Measurements from ENCODE around the gene GAB3. TPM values are rescaled to one million over a fixed set of nuclear protein-coding genes. Genes with fewer than 3 reads are reported as not detected.
"Not testable (repeated sequence)": the region's sequence is repeated elsewhere in the genome, so short reads cannot be mapped to it uniquely, and the experiment has no call there.

The GAB3 gene
- total and polyA plus RNA-seq, 12 donors: 1.9 to 11.8 (median 5.0) TPM

DNA sequence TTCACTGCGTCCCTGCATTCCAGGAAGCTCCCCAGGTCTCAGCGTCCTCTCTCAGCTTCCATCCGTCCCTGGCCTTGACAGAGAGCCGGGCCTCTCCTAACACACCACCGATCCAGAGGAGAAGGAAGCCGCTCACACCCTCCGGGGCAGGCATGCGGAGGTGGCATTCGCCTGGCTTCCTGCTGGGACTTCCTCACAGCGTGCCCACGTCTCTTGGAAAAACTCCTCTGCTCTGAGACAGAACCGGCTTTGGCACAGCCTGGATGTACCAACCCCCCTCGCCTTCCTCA, 100.7 kb downstream of the GAB3 start:
- Histone ChIP-seq H3K9me3 (replicated peaks in 1 of 3) (no peaks in the 10 kb centered on the region), H3K4me3 (no peak overlapping the region), H3K36me3 (replicated peaks in 1 of 2) (no peaks in the 10 kb centered on the region), H3K4me1 (replicated peaks in 1 of 2) (no peaks in the 10 kb centered on the region), H3K27ac (peak overlapping the region in 1 of 5 donors; percentile 5), H3K27me3 (peaks cover 5% of the 10 kb centered on the region)
- TF ChIP-seq, protein P1, sequence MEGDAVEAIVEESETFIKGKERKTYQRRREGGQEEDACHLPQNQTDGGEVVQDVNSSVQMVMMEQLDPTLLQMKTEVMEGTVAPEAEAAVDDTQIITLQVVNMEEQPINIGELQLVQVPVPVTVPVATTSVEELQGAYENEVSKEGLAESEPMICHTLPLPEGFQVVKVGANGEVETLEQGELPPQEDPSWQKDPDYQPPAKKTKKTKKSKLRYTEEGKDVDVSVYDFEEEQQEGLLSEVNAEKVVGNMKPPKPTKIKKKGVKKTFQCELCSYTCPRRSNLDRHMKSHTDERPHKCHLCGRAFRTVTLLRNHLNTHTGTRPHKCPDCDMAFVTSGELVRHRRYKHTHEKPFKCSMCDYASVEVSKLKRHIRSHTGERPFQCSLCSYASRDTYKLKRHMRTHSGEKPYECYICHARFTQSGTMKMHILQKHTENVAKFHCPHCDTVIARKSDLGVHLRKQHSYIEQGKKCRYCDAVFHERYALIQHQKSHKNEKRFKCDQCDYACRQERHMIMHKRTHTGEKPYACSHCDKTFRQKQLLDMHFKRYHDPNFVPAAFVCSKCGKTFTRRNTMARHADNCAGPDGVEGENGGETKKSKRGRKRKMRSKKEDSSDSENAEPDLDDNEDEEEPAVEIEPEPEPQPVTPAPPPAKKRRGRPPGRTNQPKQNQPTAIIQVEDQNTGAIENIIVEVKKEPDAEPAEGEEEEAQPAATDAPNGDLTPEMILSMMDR (IDR thresholded peaks at IDR 0.05): no peak
- TF ChIP-seq POLR2A (IDR thresholded peaks at IDR 0.05): no peak
- 41 to 68% (median 46%) methylated on average over 7 to 13 of the region's 13 CpGs for WGBS, 4 donors
- intact Hi-C loops (cut with DNase I): no loop called here
- DNase-seq: peak in 1 of 7 donors; percentile 3

DNA sequence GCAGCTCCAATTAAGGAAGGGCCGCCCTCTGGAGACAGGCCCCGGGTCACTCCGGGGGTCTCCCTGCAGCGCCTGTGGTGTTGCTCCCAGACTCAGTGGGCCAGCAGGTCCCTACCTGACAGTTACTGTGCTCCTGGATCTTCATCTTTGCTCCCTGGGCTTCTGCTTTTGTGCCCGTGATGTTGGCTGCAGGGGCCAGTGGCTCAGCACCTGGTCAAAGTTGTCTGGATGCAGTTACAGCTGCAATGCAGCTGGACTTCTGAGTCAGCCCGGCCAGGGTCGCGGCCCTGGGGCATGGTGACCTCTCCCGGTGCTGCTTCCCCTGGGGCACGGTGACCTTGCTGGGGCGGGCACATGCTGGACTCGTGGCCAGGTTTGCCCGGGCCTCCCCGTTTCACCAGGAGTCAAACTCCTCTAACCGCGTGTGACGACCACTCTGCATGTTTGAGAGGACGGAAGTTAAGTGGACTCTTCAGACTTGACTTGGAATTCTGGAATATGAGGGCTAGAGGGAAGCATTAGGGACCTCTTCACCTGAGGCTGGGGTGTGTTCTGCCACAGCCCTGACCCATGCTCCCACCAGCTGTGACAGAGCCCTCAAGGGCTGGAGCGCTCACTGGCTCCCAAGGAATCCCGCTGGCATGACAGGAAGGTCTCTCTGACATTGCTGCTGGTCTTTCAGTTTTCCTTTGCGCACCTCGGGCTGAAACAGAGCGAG, 101.2 kb downstream of the GAB3 start:
- H3K27me3 ChIP-seq: peaks cover 5% of the 10 kb centered on the region
- H3K27ac ChIP-seq: peak overlapping the region in 1 of 5 donors; percentile 5
- no peaks in the 10 kb centered on the region for H3K4me1 ChIP-seq (replicated peaks in 1 of 2)
- 20 to 70% (median 57%) methylated on average over 1 to 23 of the region's 23 CpGs for WGBS, 4 donors
- H3K9me3 ChIP-seq (replicated peaks in 1 of 3): no peaks in the 10 kb centered on the region
- no peak overlapping the region for H3K4me3 ChIP-seq
- intact Hi-C loops (cut with DNase I): no loop called here
- DNase-seq: peak in 2 of 7 donors; percentile 7 to 35
- no peaks in the 10 kb centered on the region for H3K36me3 ChIP-seq (replicated peaks in 1 of 2)
- TF ChIP-seq, protein P1 (IDR thresholded peaks at IDR 0.05): no peak
- TF ChIP-seq POLR2A (IDR thresholded peaks at IDR 0.05): no peak

DNA sequence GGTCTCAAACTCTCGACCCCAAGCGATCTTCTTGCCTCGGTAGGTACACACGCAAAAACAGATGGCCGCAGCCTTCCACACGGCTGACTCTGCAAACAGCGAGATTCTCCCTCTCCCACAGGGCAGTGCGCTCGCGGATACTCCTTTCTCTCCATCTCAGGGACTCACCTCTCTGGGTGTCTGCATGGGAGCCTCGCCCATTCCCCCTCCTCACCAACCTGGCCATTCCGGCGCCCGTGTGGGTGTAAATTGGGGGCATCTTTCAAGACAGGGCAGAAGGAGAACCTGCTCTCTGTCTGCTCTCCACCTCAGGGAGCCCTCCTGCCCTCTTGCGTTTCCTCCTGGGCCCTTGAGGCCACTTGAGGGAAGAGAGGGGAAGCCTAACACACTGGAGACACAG, 101.9 kb downstream of the GAB3 start:
- TF ChIP-seq, protein P1 (IDR thresholded peaks at IDR 0.05): no peak
- no peak for TF ChIP-seq POLR2A (IDR thresholded peaks at IDR 0.05)
- DNase-seq: no peak
- intact Hi-C loops (cut with DNase I): no loop called here

DNA sequence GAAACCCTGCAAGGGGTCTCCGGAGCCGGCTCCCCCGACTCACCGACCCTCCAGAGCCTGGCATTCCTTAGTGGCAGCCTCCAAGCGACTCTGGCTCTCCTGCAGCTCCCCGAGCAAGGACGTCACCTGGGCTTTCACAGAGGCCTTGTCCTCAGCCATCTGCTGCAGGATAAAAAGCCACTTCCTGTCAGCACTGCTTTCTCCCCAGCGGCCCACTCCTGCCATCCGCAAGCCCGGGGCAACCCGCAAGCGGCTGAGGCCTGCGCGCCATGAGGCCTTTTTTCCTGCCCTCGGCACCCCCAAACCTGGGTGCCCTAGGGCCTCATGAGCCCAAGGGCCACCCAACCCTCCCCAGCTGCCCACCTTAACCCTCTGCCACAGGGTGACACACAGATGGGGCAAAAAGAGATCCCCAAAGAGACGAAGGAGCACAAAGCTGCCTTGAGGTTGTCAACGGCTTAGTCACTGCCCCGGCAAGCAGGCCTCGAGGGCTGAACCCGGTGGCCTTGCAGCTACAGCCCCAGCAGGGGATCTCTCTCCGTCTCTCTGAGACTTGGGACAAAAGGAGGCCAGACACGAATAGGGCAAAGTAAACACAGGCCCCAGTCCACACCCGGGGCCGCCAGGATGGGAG, 105.0 kb downstream of the GAB3 start:
- WGBS, 4 donors: 80% methylated on average over 3 of the region's 24 CpGs; no CpG with 5 or more reads in 3 of the 4 donors
- intact Hi-C loops (cut with DNase I); H3K27ac ChIP-seq; H3K36me3 ChIP-seq (replicated peaks in 1 of 2); DNase-seq; H3K9me3 ChIP-seq (replicated peaks in 1 of 3); H3K4me3 ChIP-seq; H3K4me1 ChIP-seq (replicated peaks in 1 of 2); H3K27me3 ChIP-seq: not testable (repeated sequence)

More for the DNA sequence above, 101.9 kb downstream of the GAB3 start:
- 79 to 95% (median 83%) methylated on average over 12 to 15 of the region's 15 CpGs for WGBS, 4 donors
- Histone ChIP-seq H3K4me3 (no peak overlapping the region), H3K36me3 (replicated peaks in 1 of 2) (no peaks in the 10 kb centered on the region), H3K27ac (no peak overlapping the region), H3K27me3 (peaks cover 5% of the 10 kb centered on the region), H3K9me3 (replicated peaks in 1 of 3) (no peaks in the 10 kb centered on the region), H3K4me1 (replicated peaks in 1 of 2) (no peaks in the 10 kb centered on the region)

DNA sequence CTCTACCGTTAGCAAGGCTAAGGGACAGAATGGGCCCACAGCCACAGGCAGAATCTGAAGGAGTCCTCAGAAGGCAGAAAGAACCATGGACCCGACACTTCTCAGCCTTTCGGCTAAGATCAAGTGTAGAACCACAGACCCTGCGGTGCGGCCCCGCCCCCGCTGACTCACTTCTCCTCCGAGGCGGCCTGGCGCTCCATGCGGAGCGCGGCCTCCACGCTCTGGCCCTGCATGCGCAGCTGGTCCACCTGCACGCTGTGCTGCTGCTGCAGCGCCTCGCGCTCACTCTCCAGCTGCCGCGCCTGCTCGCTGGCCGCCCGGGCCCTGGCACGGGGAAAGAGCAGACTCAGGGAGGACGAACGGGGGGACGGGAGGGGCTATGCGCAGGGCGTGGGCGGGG, 107.2 kb downstream of the GAB3 start:
- H3K27ac ChIP-seq; H3K4me1 ChIP-seq (replicated peaks in 1 of 2); DNase-seq; H3K9me3 ChIP-seq (replicated peaks in 1 of 3); intact Hi-C loops (cut with DNase I); H3K4me3 ChIP-seq; H3K36me3 ChIP-seq (replicated peaks in 1 of 2); H3K27me3 ChIP-seq: not testable (repeated sequence)
- 44% methylated on average over 3 of the region's 31 CpGs; no CpG with 5 or more reads in 3 of the 4 donors for WGBS, 4 donors

DNA sequence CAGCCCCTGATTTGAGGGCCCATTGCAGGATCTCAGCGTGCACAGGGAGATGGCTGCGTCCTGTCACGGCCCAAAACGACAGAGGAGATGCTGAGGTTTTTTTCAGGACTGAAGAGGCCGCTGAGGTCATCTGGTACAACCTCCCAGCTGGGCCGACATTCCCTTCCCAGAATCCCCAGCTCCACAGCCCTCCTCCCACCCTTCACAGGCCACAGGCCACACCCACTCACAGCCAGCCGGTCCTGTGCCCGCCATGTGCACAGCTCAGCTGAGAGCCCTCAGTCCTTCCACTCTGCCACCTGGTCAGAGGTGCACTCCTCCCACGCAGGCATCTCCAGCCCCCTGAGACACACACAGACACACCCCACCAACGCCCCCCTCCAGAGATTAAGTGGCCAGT, 109.1 kb downstream of the GAB3 start:
- H3K27ac ChIP-seq; H3K27me3 ChIP-seq; DNase-seq; H3K9me3 ChIP-seq (replicated peaks in 1 of 3); H3K4me1 ChIP-seq (replicated peaks in 1 of 2); H3K4me3 ChIP-seq; H3K36me3 ChIP-seq (replicated peaks in 1 of 2); intact Hi-C loops (cut with DNase I): not testable (repeated sequence)
- no CpG with 5 or more reads among the region's 10 CpGs for WGBS, 4 donors

DNA sequence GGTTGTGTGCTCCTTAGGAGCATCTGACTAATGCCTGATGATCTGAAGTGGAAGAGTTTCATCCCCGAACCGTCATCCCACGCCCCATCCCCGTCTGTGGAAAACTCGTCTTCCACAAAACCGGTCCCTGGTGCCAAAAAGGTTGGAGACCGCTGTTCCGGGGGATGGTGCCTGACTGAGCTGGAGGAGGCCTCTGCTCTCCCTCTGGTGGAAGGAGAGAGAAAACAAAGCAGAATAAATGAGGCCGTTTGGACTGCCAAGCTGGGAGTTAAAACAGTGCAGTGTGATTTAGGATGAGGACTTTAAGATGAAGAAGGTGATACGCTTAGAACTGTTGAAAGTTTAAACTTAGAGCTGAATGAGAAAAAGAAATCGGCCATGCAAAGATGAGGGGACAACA, 117.2 kb downstream of the GAB3 start:
- WGBS, 4 donors: no CpG with 5 or more reads among the region's 11 CpGs
- H3K4me3 ChIP-seq; H3K27me3 ChIP-seq; H3K9me3 ChIP-seq (replicated peaks in 1 of 3); H3K36me3 ChIP-seq (replicated peaks in 1 of 2); H3K4me1 ChIP-seq (replicated peaks in 1 of 2); intact Hi-C loops (cut with DNase I); H3K27ac ChIP-seq; DNase-seq: not testable (repeated sequence)

DNA sequence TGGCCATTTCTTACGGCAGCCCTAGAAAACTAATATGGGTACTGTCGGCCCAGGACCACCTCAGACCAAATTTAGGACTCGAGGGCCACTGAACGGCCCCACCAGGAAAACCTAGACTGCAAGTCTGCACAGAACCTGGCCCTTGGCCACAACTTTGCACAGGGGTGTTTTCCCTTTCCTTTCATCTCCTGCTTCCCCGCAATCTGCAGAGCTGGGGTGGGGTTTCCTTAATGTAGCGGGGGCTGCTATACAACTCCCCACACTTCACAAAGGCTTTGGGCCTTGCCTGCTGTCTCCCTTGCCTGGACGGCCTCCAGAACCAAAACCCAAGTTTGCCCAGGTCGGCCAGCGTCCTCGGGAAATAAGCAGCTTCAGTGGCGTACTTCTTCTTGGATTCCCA, 119.9 kb downstream of the GAB3 start:
- H3K27me3 ChIP-seq; H3K4me3 ChIP-seq; H3K36me3 ChIP-seq (replicated peaks in 1 of 2); H3K9me3 ChIP-seq (replicated peaks in 1 of 3); H3K4me1 ChIP-seq (replicated peaks in 1 of 2); intact Hi-C loops (cut with DNase I); DNase-seq; H3K27ac ChIP-seq: not testable (repeated sequence)
- WGBS, 4 donors: no CpG with 5 or more reads among the region's 11 CpGs
